SK-N-MC (cell line): ENCODE measurements around the gene ARID4A.
A peak's percentile ranks its signal among the peaks of the same experiment; 100 is the strongest.

Experiments
- DNase-seq: peaks from one replicate; pipeline ENCODE4 v3.0.0-alpha.2; 2011; ENCODE audit warnings: low read depth, low spot score
- H3K27ac ChIP-seq: fragments of 200-600 bp; sonication (generic); 2 replicates; pipeline ENCODE4 v1.5.1; 2016; ENCODE audit warnings: mixed run types
- H3K36me3 ChIP-seq: fragments of 200-600 bp; sonication (generic); 2 replicates; pipeline ENCODE4 v1.6.1; 2017; ENCODE audit warnings: antibody characterized with exemption, low read length, mixed read lengths; ENCODE audit not compliant: insufficient read depth
- H3K4me3 ChIP-seq: fragments of 200-600 bp; sonication (generic); 2 replicates; pipeline ENCODE4 v1.5.1; 2016
- H3K9ac ChIP-seq: fragments of 200-600 bp; sonication (generic); 2 replicates; pipeline ENCODE4 v1.8.0; 2017; ENCODE audit warnings: mixed run types, mixed read lengths; ENCODE audit not compliant: insufficient read length
- H3K9me3 ChIP-seq: fragments of 200-600 bp; sonication (generic); 2 replicates; pipeline ENCODE4 v1.6.1; 2017; ENCODE audit warnings: low read depth, mild to moderate bottlenecking, antibody characterized with exemption, low read length, moderate library complexity, mixed read lengths
- EZH2 ChIP-seq: fragments of 200-600 bp; sonication (generic); IDR thresholded peaks from one replicate; pipeline ENCODE4 v1.6.1; 2017; ENCODE audit warnings: antibody characterized with exemption
- FOXP2 ChIP-seq: optimal IDR thresholded peaks from 2 replicates; pipeline ENCODE3; 2011; ENCODE audit warnings: mild to moderate bottlenecking, moderate library complexity; ENCODE audit not compliant: insufficient read depth; ENCODE audit errors: extremely low read length, control extremely low read depth
- POLR2AphosphoS5 ChIP-seq: IDR thresholded peaks from 2 replicates; pipeline ENCODE4 v1.6.1; 2012; ENCODE audit warnings: mild to moderate bottlenecking, low read depth, low read length, borderline replicate concordance

Gene ARID4A

DNA sequence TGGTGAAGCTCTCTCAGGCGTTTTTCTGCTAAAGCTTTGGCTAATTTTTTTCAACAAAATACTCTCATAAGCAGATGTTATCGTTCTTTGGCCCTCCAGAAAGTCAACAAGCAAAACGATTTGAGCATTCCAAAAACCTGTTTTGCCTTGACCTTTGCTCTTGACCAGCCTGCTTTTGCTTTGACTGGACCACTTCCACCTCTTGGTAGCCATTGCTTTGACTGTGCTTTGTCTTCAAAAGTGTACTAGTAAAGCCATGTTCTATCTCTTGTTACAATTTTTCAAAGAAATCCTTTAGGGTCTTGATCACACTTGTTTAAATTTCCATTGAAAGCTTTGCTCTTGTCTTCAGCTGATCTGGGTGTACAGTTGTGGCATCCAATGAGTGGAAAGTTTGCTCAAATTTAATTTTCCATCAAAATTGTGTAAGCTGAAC, 10.7 kb upstream of the ARID4A start:
- H3K4me3 ChIP-seq, result no peak overlapping the region
- no peak for TF ChIP-seq POLR2AphosphoS5
- no peak for TF ChIP-seq EZH2
- no peak for TF ChIP-seq FOXP2
- no peak overlapping the region for H3K9ac ChIP-seq
- H3K36me3 ChIP-seq, result peaks cover 99% of the 10 kb centered on the region
- no peak for DNase-seq
- no peaks in the 10 kb centered on the region for H3K9me3 ChIP-seq
- no peak overlapping the region for H3K27ac ChIP-seq

DNA sequence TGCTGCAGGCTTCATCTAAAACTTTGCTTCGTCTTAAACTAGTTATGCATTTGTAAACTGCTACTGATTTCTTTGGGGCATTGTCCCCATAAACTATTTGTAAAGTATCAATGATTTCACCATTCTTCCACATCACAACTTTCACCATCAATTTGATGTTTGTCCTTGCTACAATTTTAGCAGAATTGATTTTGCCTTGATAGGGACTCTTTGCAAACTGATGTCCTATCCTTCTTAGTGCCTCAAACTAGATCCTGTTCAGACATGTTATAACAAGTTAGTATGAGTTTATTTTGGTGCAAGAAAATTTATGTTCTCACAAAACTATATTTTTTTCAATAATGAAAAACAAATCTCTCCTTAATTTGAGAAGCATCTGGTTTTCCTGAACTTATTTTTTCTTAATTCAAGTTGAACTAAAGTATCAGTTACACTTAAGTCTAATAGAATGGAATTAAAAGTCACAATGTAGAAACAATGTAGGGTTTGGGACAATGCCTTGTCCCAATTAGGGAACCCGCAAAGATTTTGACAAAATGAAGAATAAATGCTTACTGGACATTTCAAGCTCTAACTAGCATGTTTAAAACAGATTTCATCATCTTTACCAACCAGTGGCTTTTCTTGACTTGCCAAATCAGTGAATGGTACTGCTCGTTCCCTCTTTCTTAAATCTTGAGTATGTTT, 10.1 kb upstream of the ARID4A start:
- Histone ChIP-seq H3K9ac (no peak overlapping the region), H3K36me3 (peaks cover 99% of the 10 kb centered on the region), H3K4me3 (no peak overlapping the region), H3K27ac (no peak overlapping the region), H3K9me3 (no peaks in the 10 kb centered on the region)
- no peak for DNase-seq
- TF ChIP-seq EZH2, result no peak
- no peak for TF ChIP-seq FOXP2
- TF ChIP-seq POLR2AphosphoS5, result no peak

DNA sequence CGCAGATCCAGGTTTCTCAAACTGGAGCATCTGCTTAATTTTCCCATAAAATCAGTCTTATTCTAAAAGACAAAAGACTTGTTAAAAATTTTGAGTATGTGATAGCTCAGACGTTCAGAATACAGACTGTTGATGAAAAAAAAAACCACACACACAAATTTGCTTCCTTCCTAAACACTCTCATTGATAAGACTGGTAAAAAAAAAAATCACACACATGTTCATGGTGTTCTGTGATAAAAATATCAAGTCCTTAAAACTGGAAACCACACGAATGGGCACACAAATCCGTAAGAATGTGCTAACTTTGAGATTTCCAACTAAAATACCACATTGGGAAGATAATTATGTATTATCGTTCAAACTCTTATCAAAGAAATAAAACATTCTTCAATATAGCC, 6.7 kb upstream of the ARID4A start:
- Histone ChIP-seq H3K9ac (peak overlapping the region; percentile 7), H3K36me3 (peaks cover 93% of the 10 kb centered on the region), H3K9me3 (no peaks in the 10 kb centered on the region), H3K4me3 (no peak overlapping the region), H3K27ac (no peak overlapping the region)
- TF ChIP-seq EZH2, result no peak
- TF ChIP-seq FOXP2, result no peak
- TF ChIP-seq POLR2AphosphoS5, result no peak
- no peak for DNase-seq

DNA sequence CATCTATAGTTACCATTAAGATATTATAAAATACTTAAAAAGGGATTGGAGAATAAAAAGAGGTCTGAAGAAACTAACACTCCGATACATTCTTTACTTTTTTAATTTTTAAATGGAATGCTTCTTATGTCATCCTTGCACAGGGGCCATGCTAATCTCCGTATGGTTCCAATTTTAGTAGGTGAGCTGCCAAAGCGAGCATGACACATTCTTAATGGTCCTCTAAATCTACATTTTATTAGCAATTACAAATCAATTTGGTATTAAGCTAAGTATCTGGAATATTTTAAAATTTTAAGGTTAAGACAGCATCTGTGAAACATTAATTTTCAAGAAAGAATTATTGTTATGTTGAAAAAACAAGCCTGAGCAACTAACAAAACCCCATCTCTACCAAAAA, 6.2 kb upstream of the ARID4A start:
- Histone ChIP-seq H3K4me3 (no peak overlapping the region), H3K9me3 (no peaks in the 10 kb centered on the region), H3K27ac (peak overlapping the region; percentile 30; the same call in 1 of the 2 replicates), H3K36me3 (peaks cover 88% of the 10 kb centered on the region), H3K9ac (no peak overlapping the region)
- no peak for TF ChIP-seq POLR2AphosphoS5
- TF ChIP-seq FOXP2, result no peak
- TF ChIP-seq EZH2, result no peak
- no peak for DNase-seq

DNA sequence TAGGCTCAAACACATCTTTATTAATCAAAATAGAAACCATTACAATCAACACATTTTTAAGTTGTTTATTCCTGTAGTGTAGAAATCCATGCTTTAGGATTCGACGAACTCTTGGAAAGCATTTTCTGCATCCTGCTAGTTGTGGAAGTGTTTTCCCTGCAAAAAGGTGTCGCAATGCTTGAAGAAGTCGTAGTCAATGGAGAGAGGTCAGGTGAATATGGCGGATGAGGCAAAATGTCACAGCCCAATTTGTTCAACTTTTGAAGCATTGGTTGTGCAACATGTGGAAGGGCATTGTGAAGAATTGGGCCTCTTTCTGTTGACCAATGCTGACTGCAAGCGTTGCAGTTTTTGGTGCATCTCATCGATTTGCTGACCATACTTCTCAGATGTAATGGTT, 4.2 kb upstream of the ARID4A start:
- H3K9me3 ChIP-seq, result no peaks in the 10 kb centered on the region
- peaks cover 67% of the 10 kb centered on the region for H3K36me3 ChIP-seq
- no peak for DNase-seq
- TF ChIP-seq FOXP2 (no peak), EZH2 (no peak), POLR2AphosphoS5 (no peak)
- H3K4me3 ChIP-seq, result no peak overlapping the region
- H3K27ac ChIP-seq, result no peak overlapping the region
- no peak overlapping the region for H3K9ac ChIP-seq

DNA sequence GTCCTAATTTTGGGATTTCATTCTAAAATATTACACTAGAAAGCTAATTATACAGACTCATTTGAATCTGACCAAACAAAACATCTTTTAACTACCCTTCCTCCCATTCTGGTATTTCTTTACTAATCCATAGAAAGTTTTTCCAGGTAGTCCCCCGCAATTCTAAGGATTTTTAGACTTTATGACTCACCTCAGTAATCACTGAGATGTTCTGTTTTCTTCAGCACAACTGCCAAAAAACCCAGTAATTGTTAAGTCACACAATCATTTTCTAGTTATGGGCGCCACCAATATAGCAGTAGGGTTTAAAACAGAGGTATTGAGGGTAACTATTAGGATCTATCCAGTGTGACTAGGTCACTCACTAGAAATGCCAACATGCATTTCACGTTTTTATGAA, 1.6 kb upstream of the ARID4A start:
- Histone ChIP-seq H3K9me3 (no peaks in the 10 kb centered on the region), H3K4me3 (peak overlapping the region; percentile 98), H3K36me3 (peaks cover 50% of the 10 kb centered on the region), H3K27ac (peak overlapping the region; percentile 99; the same call in 1 of the 2 replicates), H3K9ac (peak overlapping the region; percentile 97)
- no peak for TF ChIP-seq EZH2
- TF ChIP-seq FOXP2, result no peak
- no peak for TF ChIP-seq POLR2AphosphoS5
- no peak for DNase-seq

DNA sequence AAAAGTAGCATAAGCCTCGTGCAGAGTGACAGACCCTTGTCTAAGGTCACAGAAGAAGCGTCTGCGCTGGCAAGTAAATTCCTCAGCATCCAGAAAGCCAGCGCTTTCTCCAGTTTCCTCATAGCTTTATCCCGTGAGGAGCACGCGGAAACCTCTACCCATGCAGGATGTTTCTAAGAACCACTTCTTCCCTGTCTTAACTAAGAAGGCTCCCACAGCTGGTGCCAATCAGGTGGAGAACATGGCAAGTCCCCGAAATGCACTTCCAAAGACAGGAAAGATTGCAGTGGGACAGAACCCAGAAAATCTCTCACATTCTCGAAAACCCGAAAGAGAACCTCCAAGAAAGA, 968 bp upstream of the ARID4A start:
- H3K9me3 ChIP-seq, result no peaks in the 10 kb centered on the region
- peak overlapping the region; percentile 98 for H3K4me3 ChIP-seq
- TF ChIP-seq POLR2AphosphoS5 (no peak), FOXP2 (no peak), EZH2 (no peak)
- peaks cover 45% of the 10 kb centered on the region for H3K36me3 ChIP-seq
- peak overlapping the region; percentile 99 for H3K27ac ChIP-seq
- H3K9ac ChIP-seq, result peak overlapping the region; percentile 97
- peak; percentile 22 for DNase-seq

DNA sequence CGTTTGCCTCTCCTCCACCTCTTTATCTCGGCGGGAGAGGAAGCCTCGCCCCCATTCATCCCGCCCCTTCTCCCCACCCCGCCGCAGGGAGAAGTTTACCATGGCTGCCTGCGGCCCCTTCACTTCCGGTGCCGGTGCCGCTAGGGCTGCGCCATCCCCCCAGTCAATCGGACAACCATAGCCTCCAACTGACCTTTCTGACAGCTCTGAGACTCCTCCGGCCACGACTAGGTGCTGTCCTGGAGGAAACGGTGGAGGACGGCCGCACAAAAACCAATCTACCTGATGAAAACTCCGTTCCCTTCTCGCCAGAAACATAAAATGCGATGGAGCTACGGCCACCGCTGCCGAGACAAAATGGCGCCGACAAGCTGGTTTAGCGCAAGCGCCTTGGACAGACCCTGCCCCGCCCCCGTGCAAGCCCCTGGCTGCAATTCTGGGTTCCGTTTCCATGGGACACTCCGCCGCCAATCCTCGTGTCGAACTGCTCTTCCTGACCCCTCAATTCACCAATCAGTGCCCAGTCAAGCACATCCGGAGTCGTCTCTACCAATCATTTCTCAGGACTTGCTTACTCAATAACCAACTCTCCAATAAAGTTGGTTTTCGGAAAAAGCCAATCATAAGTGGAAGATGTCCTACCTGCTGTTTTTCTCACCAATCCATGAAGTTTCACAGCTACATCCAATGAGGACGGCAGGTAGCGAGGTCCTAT, 436 bp upstream of the ARID4A start:
- peaks cover 40% of the 10 kb centered on the region for H3K36me3 ChIP-seq

More for the DNA sequence above, 436 bp upstream of the ARID4A start:
- H3K9ac ChIP-seq, result peak overlapping the region; percentile 97
- TF ChIP-seq FOXP2 (peak; percentile 92), EZH2 (no peak), POLR2AphosphoS5 (peak; percentile 78)
- peak; percentile 99 for DNase-seq
- H3K27ac ChIP-seq, result peak overlapping the region; percentile 99
- no peaks in the 10 kb centered on the region for H3K9me3 ChIP-seq
- H3K4me3 ChIP-seq, result peak overlapping the region; percentile 98
